ENCODE measurements around the gene TMEM106C. TPM values are rescaled to one million over a fixed set of nuclear protein-coding genes. Genes with fewer than 3 reads are reported as not detected.

The TMEM106C gene
- total RNA-seq, 2 donors from 2014 or later = 54.6 to 91.1 TPM

DNA sequence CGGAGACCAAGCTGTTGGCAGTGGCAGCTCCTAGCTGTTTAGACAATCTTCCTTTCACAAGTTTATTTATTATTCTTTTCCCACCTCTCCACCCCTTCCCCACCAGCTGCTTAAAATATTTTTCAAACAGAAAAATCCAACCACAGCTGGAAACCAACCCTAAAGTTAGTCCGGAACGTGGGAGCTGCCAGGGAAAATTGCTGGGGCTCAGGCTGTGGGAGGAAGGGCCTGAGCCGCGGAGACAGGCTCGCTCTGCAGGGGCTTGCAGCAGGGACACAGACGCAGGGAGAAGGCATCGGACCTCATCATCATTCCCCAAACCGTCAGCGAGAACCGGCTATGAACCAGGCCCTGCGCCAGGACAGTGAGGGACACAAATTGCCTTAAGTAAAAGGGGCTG, 16.1 kb upstream of the TMEM106C start:
- no peaks in the 10 kb centered on the region for H3K27me3 ChIP-seq (replicated peaks; ENCODE audit: insufficient read depth)
- TF ChIP-seq CTCF (IDR thresholded peaks at IDR 0.05) (no peak), POLR2AphosphoS5 (IDR thresholded peaks at IDR 0.05) (no peak), POLR2A (IDR thresholded peaks at IDR 0.05) (no peak)
- no peak for DNase-seq (ENCODE audit: low spot score)
- WGBS = 48% methylated on average over 12 of the region's 12 CpGs
- H3K36me3 ChIP-seq = no peaks in the 10 kb centered on the region
- no peak overlapping the region for H3K4me3 ChIP-seq
- no peaks in the 10 kb centered on the region for H3K4me1 ChIP-seq (replicated peaks)
- H3K27ac ChIP-seq = no peak overlapping the region
- H3K9me3 ChIP-seq = no peaks in the 10 kb centered on the region
- intact Hi-C loops (cut with DNase I) = no loop called here

DNA sequence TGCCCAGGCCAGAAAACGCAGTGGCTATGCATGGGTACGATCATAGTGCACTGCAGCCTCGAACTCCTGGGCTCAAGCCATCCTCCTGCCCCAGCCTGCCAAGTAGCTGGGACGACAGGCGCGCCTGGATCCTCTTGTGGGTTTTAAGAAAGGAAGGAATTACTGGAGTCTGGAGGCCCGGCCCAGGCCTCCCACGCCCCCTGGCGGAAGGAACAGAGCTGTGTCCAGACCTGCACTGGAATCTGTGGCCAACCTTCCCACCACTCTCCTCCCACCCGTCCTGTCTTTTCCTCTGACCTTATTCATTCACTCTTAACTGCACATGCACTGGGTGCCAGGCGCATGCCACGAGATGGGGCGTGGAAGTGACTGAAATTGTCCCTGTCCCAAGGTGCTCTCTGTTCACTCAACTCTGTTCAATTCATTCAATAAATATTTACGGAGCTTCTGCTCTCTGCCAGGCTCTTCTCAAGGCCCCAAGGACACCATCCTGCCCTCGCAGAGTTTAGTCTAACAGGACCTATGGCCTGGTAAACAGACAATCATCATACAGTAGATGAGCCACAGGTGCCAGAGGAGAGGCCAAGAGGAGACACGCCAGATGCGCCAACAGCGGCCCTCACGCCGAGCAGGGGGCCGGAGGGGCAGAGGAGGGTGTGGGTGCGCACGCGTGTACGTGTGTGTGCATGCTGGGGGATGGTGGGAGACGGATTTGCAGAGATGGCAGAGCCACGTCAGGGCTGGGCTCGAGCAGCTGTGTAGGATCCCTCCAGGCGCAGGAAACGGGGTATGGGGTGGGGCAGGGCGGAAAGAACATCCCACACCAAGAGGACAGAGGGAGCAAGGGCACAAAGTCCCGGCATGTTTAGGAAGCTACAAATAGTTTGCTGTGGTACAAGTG, 13.7 kb upstream of the TMEM106C start:
- Histone ChIP-seq H3K4me1 (replicated peaks) (no peaks in the 10 kb centered on the region), H3K4me3 (no peak overlapping the region), H3K27me3 (replicated peaks; ENCODE audit: insufficient read depth) (no peaks in the 10 kb centered on the region), H3K9me3 (no peaks in the 10 kb centered on the region), H3K27ac (no peak overlapping the region), H3K36me3 (no peaks in the 10 kb centered on the region)
- 58% methylated on average over 32 of the region's 32 CpGs for WGBS
- intact Hi-C loops (cut with DNase I) = no loop called here
- DNase-seq (ENCODE audit: low spot score) = peak; percentile 69
- TF ChIP-seq CTCF (IDR thresholded peaks at IDR 0.05) = peak; percentile 35 to 87 (median 69)
- no peak for TF ChIP-seq POLR2A (IDR thresholded peaks at IDR 0.05)
- TF ChIP-seq POLR2AphosphoS5 (IDR thresholded peaks at IDR 0.05) = peak; percentile 34

DNA sequence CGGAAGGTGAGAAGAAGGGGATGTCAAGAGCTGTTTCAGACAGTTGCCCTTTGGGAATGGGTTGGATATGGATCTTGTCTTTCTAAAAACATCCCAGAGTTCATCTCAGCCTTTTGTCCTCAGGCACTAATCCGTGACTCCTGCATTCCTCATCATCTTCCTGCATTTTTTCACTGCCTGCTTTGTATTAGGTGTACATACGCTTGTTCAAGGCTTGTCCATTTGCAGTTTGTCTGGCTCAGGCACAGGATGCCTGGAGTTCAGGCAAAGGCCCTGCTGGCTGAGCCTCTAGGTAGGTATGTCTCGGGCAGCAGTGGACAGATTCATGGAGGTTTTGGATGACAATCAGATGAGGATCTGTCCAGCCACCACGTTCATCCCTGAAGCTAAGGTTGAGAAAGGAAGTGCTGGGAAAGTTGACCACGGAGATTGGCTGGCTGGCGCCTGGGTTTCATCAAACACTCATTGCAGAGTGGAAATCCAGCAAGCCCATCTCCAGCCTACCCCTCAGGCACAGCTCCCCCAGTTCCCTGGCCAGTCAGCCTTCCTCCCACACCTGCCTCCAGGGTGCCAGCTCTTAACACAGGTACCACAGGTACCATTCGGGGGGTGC, 12.4 kb upstream of the TMEM106C start:
- 76% methylated on average over 8 of the region's 8 CpGs for WGBS
- no peaks in the 10 kb centered on the region for H3K9me3 ChIP-seq
- no peaks in the 10 kb centered on the region for H3K4me1 ChIP-seq (replicated peaks)
- DNase-seq (ENCODE audit: low spot score) = no peak
- intact Hi-C loops (cut with DNase I) = no loop called here
- H3K36me3 ChIP-seq = no peaks in the 10 kb centered on the region
- no peaks in the 10 kb centered on the region for H3K27me3 ChIP-seq (replicated peaks; ENCODE audit: insufficient read depth)
- no peak overlapping the region for H3K27ac ChIP-seq
- TF ChIP-seq POLR2A (IDR thresholded peaks at IDR 0.05) (no peak), POLR2AphosphoS5 (IDR thresholded peaks at IDR 0.05) (no peak), CTCF (IDR thresholded peaks at IDR 0.05) (no peak)
- no peak overlapping the region for H3K4me3 ChIP-seq

- H3K36me3 ChIP-seq = no peaks in the 10 kb centered on the region
- H3K4me3 ChIP-seq = no peak overlapping the region
- 89% methylated on average over 5 of the region's 8 CpGs for WGBS
- no peaks in the 10 kb centered on the region for H3K27me3 ChIP-seq (replicated peaks; ENCODE audit: insufficient read depth)
- TF ChIP-seq CTCF (IDR thresholded peaks at IDR 0.05) = no peak
- no peak for TF ChIP-seq POLR2AphosphoS5 (IDR thresholded peaks at IDR 0.05)
- TF ChIP-seq POLR2A (IDR thresholded peaks at IDR 0.05) = no peak
- H3K27ac ChIP-seq = no peak overlapping the region
- no peaks in the 10 kb centered on the region for H3K9me3 ChIP-seq
- no peak for DNase-seq (ENCODE audit: low spot score)
- intact Hi-C loops (cut with DNase I) = no loop called here
- H3K4me1 ChIP-seq (replicated peaks) = no peaks in the 10 kb centered on the region
These were observed 9.3 kb upstream of the TMEM106C start for GRCh38 chr12:47954058-47954457.
